TTC549 (cell line): Measurements from ENCODE around the gene TIMM10.

Source experiments
- FAIRE-seq: peaks from 2 replicates; lab custom pipeline; 2012; peaks lifted over from hg19 to GRCh38; lab: Jason Lieb, UNC

Gene TIMM10

GRCh38 chr11:57482782-57483561 is 47.6 kb downstream of the TIMM10 start:
- no peak for FAIRE-seq

- no peak for FAIRE-seq
Measured at GRCh38 chr11:57481915-57482781, 48.4 kb downstream of the TIMM10 start.

- no peak for FAIRE-seq
Measured at GRCh38 chr11:57481315-57481714, 49.2 kb downstream of the TIMM10 start.

- FAIRE-seq = peak; percentile 28
Measured at GRCh38 chr11:57480409-57481137, 50.0 kb downstream of the TIMM10 start.

GRCh38 chr11:57479911-57480310 is 50.6 kb downstream of the TIMM10 start:
- no peak for FAIRE-seq

GRCh38 chr11:57479021-57479663 is 51.4 kb downstream of the TIMM10 start:
- FAIRE-seq = no peak
